SK-N-SH (cell line): ENCODE data around the gene AQP1.

Experiments
- CTCF ChIP-seq: fragments of 200-600 bp; sonication (generic); IDR thresholded peaks from 2 replicates; pipeline ENCODE4 v1.6.1; 2017; ENCODE audit warnings: antibody characterized with exemption, mild to moderate bottlenecking, moderate library complexity
- MXI1 ChIP-seq: IDR thresholded peaks from 2 replicates; pipeline ENCODE4 v1.6.1; 2012; ENCODE audit warnings: mild to moderate bottlenecking, low read depth, low read length, improper control_type of control experiment
- NRF1 ChIP-seq: IDR thresholded peaks from 2 replicates; pipeline ENCODE4 v1.6.1; 2012; ENCODE audit warnings: low read depth, mild to moderate bottlenecking, low read length
- PBX3 ChIP-seq: IDR thresholded peaks from 2 replicates; pipeline ENCODE4; 2012
- POLR2AphosphoS5 ChIP-seq: IDR thresholded peaks from 2 replicates; pipeline ENCODE4 v1.6.1; 2012; ENCODE audit warnings: low read depth, low read length
- RAD21 ChIP-seq: IDR thresholded peaks from 2 replicates; pipeline ENCODE4 v1.6.1; 2012; ENCODE audit warnings: mild to moderate bottlenecking, low read length
- SIN3A ChIP-seq: IDR thresholded peaks from 2 replicates; pipeline ENCODE4 v1.6.1; 2012; ENCODE audit warnings: low read depth, mild to moderate bottlenecking, low read length, moderate library complexity, borderline replicate concordance
- USF1 ChIP-seq: IDR thresholded peaks from 2 replicates; pipeline ENCODE4 v1.4.0; 2012; ENCODE audit warnings: low read depth, borderline replicate concordance
- YY1 ChIP-seq: IDR thresholded peaks from 2 replicates; pipeline ENCODE4 v1.4.0; 2012; ENCODE audit warnings: low read depth, mild to moderate bottlenecking

GRCh38 chr7:30916767-30917166, 5.1 kb downstream of the AQP1 start:
- TF ChIP-seq CTCF (no peak), YY1 (no peak), PBX3 (no peak), RAD21 (no peak), NRF1 (no peak), MXI1 (no peak), POLR2AphosphoS5 (no peak), USF1 (no peak), SIN3A (no peak)
